Endothelial cell of umbilical vein (primary cell): ENCODE results near the gene ABCF1. TPM values are rescaled to one million over a fixed set of nuclear protein-coding genes. Genes with fewer than 3 reads are reported as not detected.

Experiments used
- BruUV-seq: library from RNA; stranded (reverse); fragments of 400-500 nt; replicated peaks from 2 replicates; lab custom pipeline; 2021; lab: Mats Ljungman, UMichigan
- CTCF ChIA-PET: fragments of 300-600, 350-600 bp; sonication (Branson Sonifier 250); formaldehyde crosslinking; loops from one replicate; lab custom pipeline; 2021; ENCODE audit warnings: antibody characterized with exemption, inconsistent platforms; lab: Charles Lee
- POLR2A ChIA-PET: fragments of 300-600, 350-600 bp; sonication (Branson Sonifier 250); formaldehyde crosslinking; loops from one replicate; lab custom pipeline; 2021; ENCODE audit warnings: antibody characterized with exemption, inconsistent platforms; lab: Charles Lee
- DNase-seq: peaks from one replicate; pipeline ENCODE4 v3.0.0-alpha.2; 2011; ENCODE audit warnings: low read depth, low spot score
- FAIRE-seq: peaks from 2 replicates; lab custom pipeline; 2011; peaks lifted over from hg19 to GRCh38; lab: Jason Lieb, UNC
- H2AFZ ChIP-seq: 2 replicates; pipeline ENCODE4 v1.6.0; 2012; ENCODE audit warnings: low read depth, low read length, control low read depth, inconsistent platforms
- H3K27ac ChIP-seq: 2 replicates; pipeline ENCODE4 v1.5.1; 2011; ENCODE audit warnings: low read depth, mild to moderate bottlenecking, control low read depth, low read length, moderate library complexity; ENCODE audit not compliant: insufficient read depth
- H3K27me3 ChIP-seq, 2 experiments: 2 replicates each; pipeline versions ENCODE4 v1.6.0 to v1.6.1; 2011; ENCODE audit warnings: low read length in 2 of 2, mixed read lengths in 1 of 2; ENCODE audit not compliant: control insufficient read depth in 2 of 2, insufficient read depth in 2 of 2
- H3K36me3 ChIP-seq, 2 experiments: 2 replicates in 1 of 2; 3 replicates in 1 of 2; pipeline ENCODE4 v1.5.1; 2011; ENCODE audit warnings: low read length in 2 of 2, mild to moderate bottlenecking in 1 of 2, moderate library complexity in 1 of 2; ENCODE audit not compliant: control insufficient read depth in 2 of 2, insufficient read depth in 2 of 2; ENCODE audit errors: extremely low read depth in 1 of 2
- H3K4me1 ChIP-seq: 3 replicates; pipeline ENCODE4 v1.5.1; 2011; ENCODE audit warnings: mild to moderate bottlenecking, low read length; ENCODE audit not compliant: control insufficient read depth, insufficient read depth; ENCODE audit errors: extremely low read depth
- H3K4me2 ChIP-seq: 2 replicates; pipeline ENCODE4 v1.6.1; 2011; ENCODE audit warnings: low read length, control low read depth, mixed read lengths; ENCODE audit not compliant: insufficient read depth
- H3K4me3 ChIP-seq, 3 experiments: fragments of 200-600 bp in 1 of 3; sonication (generic), shearing (Covaris generic) in 1 of 3; replicated peaks in 1 of 3; 2 replicates each; pipeline ENCODE4 v1.5.1; 2011 to 2016; ENCODE audit warnings: control low read depth in 3 of 3, low read length in 3 of 3, mild to moderate bottlenecking in 2 of 3, inconsistent platforms in 1 of 3, low read depth in 1 of 3, moderate library complexity in 1 of 3; ENCODE audit not compliant: insufficient read depth in 1 of 3
- H3K79me2 ChIP-seq: 2 replicates; pipeline ENCODE4 v1.6.0; 2012; ENCODE audit warnings: low read length, inconsistent platforms; ENCODE audit not compliant: control insufficient read depth, insufficient read depth
- H3K9ac ChIP-seq: replicated peaks from 2 replicates; pipeline ENCODE3; 2011; ENCODE audit warnings: low read length, control low read depth; ENCODE audit not compliant: insufficient read depth; ENCODE audit errors: extremely low read depth
- H3K9me1 ChIP-seq: replicated peaks from 3 replicates; pipeline ENCODE4 v1.6.0; 2011; ENCODE audit warnings: mild to moderate bottlenecking, low read length; ENCODE audit not compliant: control insufficient read depth, insufficient read depth; ENCODE audit errors: extremely low read depth
- H3K9me3 ChIP-seq: replicated peaks from 2 replicates; pipeline ENCODE4 v1.5.1; 2012; ENCODE audit warnings: low read length, inconsistent platforms; ENCODE audit not compliant: control insufficient read depth, insufficient read depth
- H4K20me1 ChIP-seq: replicated peaks from 2 replicates; pipeline ENCODE3; 2011; ENCODE audit warnings: mild to moderate bottlenecking, low read length; ENCODE audit not compliant: control insufficient read depth, insufficient read depth; ENCODE audit errors: extremely low read depth
- CTCF ChIP-seq, 2 donors: IDR thresholded peaks; 1 replicate in 1 of 2; 2 replicates in 1 of 2; pipeline ENCODE4 v1.5.1; 2011; ENCODE audit warnings: low read length in 2 of 2, mild to moderate bottlenecking in 2 of 2, moderate library complexity in 2 of 2, control low read depth in 1 of 2, inconsistent platforms in 1 of 2, low read depth in 1 of 2; ENCODE audit not compliant: insufficient read depth in 1 of 2; ENCODE audit errors: extremely low read depth in 1 of 2
- EZH2 ChIP-seq: IDR thresholded peaks from 2 replicates; pipeline ENCODE4 v1.6.1; 2012; ENCODE audit warnings: borderline replicate concordance, low read depth, mild to moderate bottlenecking, moderate library complexity, low read length, inconsistent platforms; ENCODE audit not compliant: severe bottlenecking
- FOS ChIP-seq: IDR thresholded peaks from 2 replicates; pipeline ENCODE4 v1.6.1; 2011; ENCODE audit warnings: mild to moderate bottlenecking, low read length, moderate library complexity, borderline replicate concordance; ENCODE audit not compliant: insufficient read depth
- GATA2 ChIP-seq: IDR thresholded peaks from 2 replicates; pipeline ENCODE4 v1.7.0; 2011; ENCODE audit warnings: low read depth, mild to moderate bottlenecking, moderate library complexity, mixed read lengths, low read length; ENCODE audit not compliant: insufficient read length, insufficient read depth
- JUN ChIP-seq: IDR thresholded peaks from 2 replicates; pipeline ENCODE4 v1.6.1; 2011; ENCODE audit warnings: borderline replicate concordance, low read depth; ENCODE audit not compliant: insufficient read length, insufficient read depth
- MAX ChIP-seq: IDR thresholded peaks from 2 replicates; pipeline ENCODE4 v1.6.1; 2011; ENCODE audit not compliant: insufficient read depth, insufficient read length
- MYC ChIP-seq: IDR thresholded peaks from one replicate; pipeline ENCODE4 v1.6.1; 2011; ENCODE audit warnings: mild to moderate bottlenecking, low read depth, low read length
- POLR2A ChIP-seq: IDR thresholded peaks from 2 replicates; pipeline ENCODE4 v1.6.1; 2012; ENCODE audit warnings: low read depth, mild to moderate bottlenecking, control low read depth, low read length
- POLR2AphosphoS5 ChIP-seq: IDR thresholded peaks from 2 replicates; pipeline ENCODE4 v1.6.1; 2012; ENCODE audit warnings: low read depth, mild to moderate bottlenecking, control low read depth, low read length, moderate library complexity; ENCODE audit not compliant: insufficient read depth
- dilution Hi-C: fragments of 300-500 bp; cut with MboI; formaldehyde crosslinking; loops from one replicate; pipeline ENCODE4 v1.15.0; 2019; ENCODE audit warnings: low sequenced_read_pairs; ENCODE audit not compliant: extremely low pct_ligation_motif_present
- intact Hi-C: fragments of 100-400 bp; cut with micrococcal nuclease; formaldehyde crosslinking; loops from one replicate; pipeline ENCODE4 v1.10.0; 2022
- polyA plus RNA-seq, 4 experiments: library from polyadenylated mRNA; depleted of rRNA in 3 of 4; stranded (reverse) in 3 of 4; unstranded in 1 of 4; fragments of >200 nt; gene quantifications; 2 replicates each; pipeline versions ENCODE4 v1.2.1 to v1.2.3, GENCODE V29; 2011 to 2012; ENCODE audit warnings: missing spikeins in 1 of 4
- total RNA-seq: library from RNA; stranded (reverse); gene quantifications from 2 replicates; pipeline ENCODE4 v1.2.3, GENCODE V29; 2021

The ABCF1 gene
- total and polyA plus RNA-seq, 2 donors (not counting 3 experiments of a cell fraction or from before 2014, with no cell fraction given): 34.0 to 60.3 TPM

- no TSS peak for BruUV-seq
- H3K27ac ChIP-seq: no peak overlapping the region
- no peaks in the 10 kb centered on the region for H3K27me3 ChIP-seq
- peaks cover 7% of the 10 kb centered on the region for H3K79me2 ChIP-seq
- H3K9me3 ChIP-seq: no peaks in the 10 kb centered on the region
- H4K20me1 ChIP-seq: no peaks in the 10 kb centered on the region
- no peak for TF ChIP-seq POLR2A
- no peak for TF ChIP-seq POLR2AphosphoS5
- no peak for TF ChIP-seq CTCF (IDR thresholded peaks at IDR 0.05; ENCODE audit: extremely low read depth in 1 of 2, insufficient read depth in 1 of 2, low read depth in 1 of 2, low read length in 2 of 2)
- TF ChIP-seq FOS: no peak
- no peak for TF ChIP-seq GATA2
- no peak for TF ChIP-seq MYC
- no peak for TF ChIP-seq MAX
- TF ChIP-seq EZH2: no peak
- TF ChIP-seq JUN: no peak
- CTCF ChIA-PET: interaction anchor here (1.0 to 2.2 kb wide), 7 partner anchors 9 to 141 kb away, joined by 3 to 13 read pairs (median 4); no protein-coding TSS in a partner anchor
- DNase-seq (no peak), FAIRE-seq (no peak)
- H3K4me2 ChIP-seq: no peak overlapping the region
- intact Hi-C loops (no loop called here), dilution Hi-C loops (no loop called here)
- no peak overlapping the region for H3K9ac ChIP-seq
- no peak overlapping the region for H3K4me3 ChIP-seq
- H3K4me1 ChIP-seq: peaks cover 2% of the 10 kb centered on the region
- H2AFZ ChIP-seq: no peak overlapping the region
- POLR2A ChIA-PET: no interaction called here
- H3K9me1 ChIP-seq: no peaks in the 10 kb centered on the region
- H3K36me3 ChIP-seq: peaks cover 26 to 38% of the 10 kb centered on the region in 2 experiments
Observed at GRCh38 chr6:30589754-30590358, 18.6 kb downstream of the ABCF1 start.
